ENCODE results near the gene ARHGAP42.
"Not testable (repeated sequence)": the region's sequence is repeated elsewhere in the genome, so short reads cannot be mapped to it uniquely, and the experiment has no call there.

ARHGAP42 gene

DNA sequence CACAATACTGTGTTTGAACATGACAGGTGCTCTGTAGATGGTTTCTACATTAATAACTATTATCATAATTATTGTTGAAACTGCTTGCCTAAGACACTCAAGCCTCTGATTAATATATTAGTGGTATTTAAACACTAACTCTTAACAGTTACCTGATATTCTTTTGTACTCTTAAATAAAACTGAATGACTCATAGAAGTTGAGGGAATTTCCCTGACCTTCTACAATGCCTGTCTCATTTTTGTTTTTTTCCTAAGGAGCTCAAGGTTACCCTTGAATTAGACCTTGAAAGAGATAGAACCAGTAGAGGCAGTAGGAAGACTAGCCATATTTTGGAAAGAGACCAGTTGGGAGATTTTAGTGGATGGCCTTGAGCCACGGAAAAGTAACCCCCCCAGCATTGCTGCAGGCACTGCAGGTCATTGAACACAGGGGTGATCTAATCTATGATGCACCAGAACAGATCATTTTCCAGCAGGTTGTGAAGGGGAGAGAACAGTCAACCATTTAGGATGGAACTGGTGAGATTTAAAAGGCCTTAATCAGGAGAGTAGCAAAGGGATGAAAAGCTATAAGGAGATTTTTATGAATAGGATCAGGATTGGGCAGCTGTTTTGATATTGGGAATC is 294.2 kb downstream of the ARHGAP42 start:
- no peak for DNase-seq

DNA sequence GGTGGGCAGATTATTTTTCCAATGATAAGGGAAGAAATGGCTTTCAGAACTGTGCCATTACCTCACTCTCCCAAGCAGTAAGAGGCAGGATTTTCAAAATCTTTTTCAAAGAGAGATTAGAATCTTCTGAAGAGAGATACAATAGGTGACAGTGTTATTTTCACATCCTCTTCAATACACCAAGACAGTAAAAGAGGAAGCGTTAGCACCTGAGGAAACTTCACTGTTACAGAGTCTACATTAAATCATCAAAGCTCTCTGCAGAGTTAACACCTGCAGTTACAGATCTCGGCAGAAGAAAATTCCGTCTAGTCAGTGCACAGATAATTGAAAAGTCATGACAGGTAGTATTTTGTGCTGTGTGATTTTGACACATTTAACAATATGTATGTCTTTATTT is 297.6 kb downstream of the ARHGAP42 start:
- DNase-seq: no peak

DNA sequence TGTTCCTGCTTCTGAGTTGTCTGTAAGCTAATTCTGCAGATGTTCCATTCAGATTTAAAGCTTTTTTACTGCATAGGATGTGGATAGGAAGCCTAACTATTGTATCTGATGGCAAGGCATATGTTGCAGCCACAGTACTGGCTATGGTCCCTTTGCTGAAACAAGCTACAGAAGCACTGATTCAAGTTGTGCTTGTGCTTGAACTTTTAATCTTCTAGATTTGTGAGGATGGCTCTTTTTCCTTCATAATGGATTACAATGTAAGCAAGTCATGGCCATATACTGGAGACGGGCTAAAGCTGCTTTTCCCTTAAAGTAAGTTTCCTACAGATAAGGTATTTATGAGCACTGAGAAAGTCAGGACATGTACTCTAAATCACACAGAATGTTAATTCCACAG is 303.8 kb downstream of the ARHGAP42 start:
- DNase-seq: no peak

DNA sequence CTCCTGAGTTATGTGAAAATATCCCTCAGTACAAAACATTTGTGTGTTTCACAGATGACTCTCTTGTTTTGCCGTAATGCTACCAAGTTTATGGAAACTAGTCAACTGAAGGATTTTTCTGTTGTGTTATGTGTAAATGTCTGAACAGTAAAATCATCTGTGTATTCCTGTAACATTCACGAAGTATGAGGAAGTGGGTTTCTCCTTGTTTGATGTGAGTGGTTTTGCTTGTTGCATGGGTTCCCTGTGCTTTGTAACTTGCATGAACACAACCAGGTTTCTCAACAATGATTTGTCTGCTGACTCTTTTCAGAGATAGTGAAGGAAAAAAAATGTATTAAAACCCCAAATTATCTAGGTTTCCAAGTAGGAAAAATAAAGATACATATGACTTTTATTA is 304.5 kb downstream of the ARHGAP42 start:
- DNase-seq: no peak

DNA sequence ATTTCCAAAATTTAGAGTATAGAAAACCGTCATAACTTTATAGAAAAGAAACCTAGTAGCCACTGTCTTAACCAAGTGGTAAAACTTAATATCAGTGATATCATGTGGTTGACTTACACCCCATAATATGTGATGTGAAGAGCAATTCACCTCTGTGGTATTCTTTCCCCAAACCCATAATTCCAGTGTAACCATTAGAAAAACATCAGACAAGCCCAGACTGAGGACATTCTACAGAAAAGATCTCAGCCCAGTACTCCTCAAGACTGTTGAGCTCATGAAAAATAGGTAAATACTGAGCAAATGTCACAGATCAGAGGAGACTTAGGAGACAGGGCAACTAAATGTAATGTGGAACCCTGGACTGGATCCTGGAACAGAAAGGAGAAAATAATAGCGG is 307.9 kb downstream of the ARHGAP42 start:
- no peak for DNase-seq

DNA sequence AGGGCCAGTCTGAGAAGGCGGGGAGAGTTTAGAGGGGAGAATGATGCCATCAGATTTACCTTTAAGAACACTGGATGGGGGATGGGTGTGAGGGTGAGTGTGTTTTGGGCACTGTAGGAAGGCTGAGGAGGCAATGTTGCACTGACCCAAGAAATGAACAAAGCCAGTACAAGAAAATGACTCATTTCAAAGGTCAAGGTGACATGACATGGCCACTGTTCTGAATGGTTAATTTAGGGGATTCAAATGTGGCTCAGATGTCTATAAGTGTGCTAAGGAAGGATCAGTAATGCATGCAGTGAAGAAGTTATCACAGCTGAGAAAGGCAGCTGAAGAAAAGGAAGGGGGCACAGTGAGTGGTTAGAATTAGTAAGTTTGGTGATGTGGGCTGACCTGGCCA is 312.7 kb downstream of the ARHGAP42 start:
- DNase-seq: no peak

DNA sequence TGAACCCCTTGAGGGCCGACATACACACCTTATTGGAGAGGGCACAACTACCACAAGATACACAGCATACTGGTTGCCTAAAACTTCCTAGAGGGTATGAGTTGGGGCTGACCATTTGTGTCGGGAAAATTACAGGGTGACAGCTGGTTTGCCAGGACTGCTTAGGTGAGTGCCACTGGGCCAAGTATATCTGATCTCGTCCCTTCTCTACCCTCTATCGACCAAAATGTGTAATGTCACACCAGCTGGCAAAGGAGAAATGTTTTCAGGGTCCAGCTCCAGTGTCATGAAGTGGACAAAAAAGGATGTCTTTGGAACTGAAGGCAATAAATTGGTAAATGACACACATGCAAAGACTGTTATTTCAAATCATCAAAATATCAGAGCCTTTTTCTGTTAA is 316.4 kb downstream of the ARHGAP42 start:
- DNase-seq: peak in 1 of 2 experiments; percentile 1

DNA sequence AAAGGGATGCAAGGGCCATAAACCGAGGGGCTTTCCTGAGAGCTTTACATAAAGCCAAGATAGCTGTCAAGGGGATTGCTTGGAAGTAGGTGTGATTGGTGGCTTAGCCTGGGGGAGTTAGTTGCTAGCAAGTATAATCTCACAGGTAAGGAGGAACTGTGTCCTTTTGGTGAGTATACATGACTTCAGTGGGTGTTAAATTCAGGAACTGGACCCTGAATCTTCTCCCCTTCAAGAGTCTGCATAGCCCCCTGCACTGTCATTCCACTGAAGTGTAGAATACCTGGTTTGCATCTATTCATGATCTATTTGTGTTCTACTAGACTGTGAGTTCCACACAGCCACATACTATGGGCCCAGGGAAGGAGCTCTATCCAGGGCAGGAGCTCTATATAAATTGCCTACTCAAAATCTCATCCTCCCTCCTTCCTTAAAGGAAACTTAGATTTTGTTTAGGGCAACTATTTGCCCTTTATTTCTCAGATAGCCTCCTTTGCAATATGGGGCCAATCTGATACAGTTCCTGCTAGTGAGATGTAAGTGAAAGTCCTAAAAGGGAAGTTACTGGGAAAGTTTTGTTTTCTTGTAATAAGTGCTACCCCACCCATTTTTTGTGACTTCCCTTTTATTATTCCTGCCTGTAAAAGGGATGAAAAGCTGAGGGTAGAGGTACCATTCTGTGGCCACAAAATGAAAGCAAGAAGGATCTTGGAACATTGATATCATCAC is 322.0 kb downstream of the ARHGAP42 start:
- no peak for DNase-seq

DNA sequence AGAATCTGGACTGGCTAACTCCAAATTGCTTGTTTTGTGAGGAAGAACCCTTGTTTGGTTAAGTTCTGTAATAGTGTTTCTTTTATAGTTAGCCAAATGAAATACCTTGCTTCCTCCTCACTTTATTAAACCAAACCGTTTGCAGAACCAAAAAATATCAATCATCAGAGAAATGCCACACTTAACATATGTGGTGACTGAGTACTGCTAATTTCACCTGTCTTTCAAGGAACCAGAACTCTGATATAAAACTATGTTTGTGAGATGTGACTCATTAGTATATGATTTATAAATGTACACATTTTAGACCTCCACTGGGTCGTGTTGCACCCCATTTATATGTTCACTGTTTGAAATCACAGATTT is 322.6 kb downstream of the ARHGAP42 start:
- DNase-seq: no peak

DNA sequence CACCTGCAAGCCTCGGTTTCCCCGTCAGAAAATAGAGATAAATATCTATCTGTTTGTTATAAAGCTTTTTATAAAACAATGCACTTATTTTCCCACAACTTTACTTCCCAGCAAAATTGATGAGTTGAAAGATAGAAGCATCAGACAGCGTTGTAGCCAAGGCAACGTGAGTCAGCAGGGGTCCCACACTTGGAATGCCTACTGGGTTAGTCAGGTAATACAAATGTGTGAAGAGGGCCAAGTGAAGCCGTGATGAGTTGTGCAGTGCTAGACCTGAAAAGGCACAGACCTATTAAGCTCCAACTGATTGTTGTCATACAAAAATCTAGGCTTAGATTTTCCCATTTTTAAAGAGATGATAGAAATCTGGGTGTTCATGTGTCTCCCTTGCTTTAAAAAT is 323.8 kb downstream of the ARHGAP42 start:
- DNase-seq: no peak

DNA sequence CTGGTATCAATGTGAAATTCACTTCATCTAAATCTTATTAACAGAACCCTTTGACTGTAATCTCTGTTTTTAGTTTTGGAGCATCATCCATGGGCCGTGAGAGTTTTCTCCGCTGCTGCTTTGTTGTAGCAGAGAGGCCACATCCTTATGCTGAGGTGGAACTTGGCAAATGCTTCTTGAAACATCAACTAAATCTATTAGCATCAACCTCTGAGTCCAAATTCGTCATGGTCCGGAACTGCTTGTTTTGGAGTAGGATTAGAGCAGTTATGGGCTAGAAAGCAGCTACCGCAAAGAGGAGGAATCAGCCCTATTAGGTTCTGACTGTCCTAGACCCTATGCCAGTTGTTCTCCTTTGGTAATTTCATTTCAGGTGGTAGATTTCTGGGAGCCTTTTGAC is 324.8 kb downstream of the ARHGAP42 start:
- DNase-seq: no peak

DNA sequence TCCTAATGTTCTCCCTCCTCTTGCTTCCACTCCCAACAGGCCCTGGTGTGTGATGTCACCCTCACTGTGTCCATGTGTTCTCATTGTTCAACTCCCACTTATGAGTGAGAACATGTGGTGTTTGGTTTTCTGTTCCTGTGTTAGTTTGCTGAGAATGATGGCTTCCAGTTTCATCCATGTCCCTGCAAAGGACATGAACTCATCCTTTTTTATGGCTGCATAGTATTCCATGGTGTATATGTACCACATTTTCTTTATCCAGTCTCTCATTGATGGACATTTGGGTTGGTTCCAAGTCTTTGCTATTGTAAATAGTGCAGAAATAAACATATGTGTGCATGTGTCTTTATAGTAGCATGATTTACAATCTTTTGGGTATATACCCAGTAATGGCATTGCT is 326.6 kb downstream of the ARHGAP42 start:
- DNase-seq: not testable (repeated sequence)

DNA sequence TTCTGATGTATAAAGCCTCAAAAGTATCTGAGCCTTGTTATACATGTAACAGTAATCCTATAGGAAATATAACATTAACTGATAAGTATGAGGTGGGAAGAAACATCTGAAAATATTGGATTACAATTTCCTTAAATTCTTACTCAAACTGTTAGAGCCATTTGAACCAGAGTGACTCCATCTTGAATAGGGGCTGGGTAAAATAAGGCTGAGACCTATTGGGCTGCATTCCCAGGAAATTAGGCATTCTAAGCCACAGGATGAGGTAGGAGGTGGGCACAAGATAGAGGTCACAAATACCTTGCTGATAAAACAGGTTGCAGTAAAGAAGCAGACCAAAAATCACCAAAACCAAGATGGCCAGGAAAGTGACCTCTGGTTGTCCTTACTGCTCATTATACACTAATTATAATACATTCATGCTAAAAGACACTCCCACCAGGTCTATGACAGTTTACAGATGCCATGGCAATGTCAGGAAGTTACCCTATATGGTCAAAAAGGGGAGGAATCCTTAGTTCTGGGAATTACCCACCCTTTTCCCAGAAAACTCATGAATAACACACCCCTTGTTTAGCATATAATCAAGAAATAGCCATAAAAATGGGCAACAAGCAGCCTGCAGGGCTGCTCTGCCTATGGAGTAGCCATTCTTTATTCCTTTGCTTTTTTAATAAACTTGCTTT is 327.7 kb downstream of the ARHGAP42 start:
- no peak for DNase-seq

DNA sequence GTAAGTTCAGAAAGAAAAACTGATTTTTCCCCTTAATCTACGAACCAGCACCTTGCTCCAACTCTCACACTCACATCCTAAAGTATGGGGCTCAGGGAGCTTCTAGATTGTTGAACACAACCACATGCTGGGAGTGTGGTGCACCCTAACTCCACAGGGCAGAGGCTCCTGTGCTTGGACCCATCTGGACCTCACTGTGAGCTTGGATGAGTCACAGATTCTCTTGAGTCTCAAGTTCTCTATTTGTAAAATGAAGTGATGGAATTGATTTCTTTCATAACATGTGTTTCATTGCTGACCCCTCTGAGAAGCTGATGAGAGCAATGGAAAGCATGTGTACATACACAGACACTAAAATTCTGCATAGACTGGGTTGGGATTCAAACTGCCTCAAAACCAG is 332.8 kb downstream of the ARHGAP42 start:
- no peak for DNase-seq

DNA sequence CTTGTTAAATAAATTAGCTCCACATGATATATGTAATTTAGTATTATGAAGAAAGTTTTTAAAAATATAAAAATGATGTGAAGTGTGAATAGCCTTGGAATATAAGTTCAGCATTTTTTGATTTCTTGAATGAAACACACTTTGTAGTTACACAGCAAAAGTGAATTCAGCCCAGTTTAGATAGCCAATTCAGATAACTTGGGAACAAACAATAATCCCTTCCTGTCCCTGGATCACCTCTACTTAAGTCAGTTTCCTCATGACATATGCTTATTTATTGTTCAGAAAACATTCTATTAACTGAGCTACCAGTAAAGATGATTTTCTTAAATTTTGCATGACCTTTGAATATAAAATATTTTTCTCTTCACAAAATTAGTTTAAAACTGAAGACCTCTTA is 335.2 kb downstream of the ARHGAP42 start:
- DNase-seq: no peak

DNA sequence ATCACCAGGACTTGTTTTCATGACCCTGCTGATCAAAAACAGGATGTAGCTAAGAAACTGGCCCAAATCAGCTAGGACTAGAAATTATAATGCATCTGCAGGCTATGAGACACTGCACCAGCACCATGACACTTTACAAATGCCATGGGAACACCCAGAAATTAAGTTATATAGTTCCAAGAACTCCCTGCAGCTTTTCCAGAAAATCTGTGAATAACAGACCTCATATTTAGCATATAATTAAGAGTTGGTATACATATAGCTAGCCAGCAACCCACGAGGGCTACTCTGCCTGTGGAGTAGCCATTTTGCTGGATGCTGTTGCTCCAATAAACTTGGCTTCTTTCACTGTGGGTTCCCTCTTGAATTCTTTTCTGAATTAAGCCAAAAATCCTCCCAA is 341.6 kb downstream of the ARHGAP42 start:
- no peak for DNase-seq

DNA sequence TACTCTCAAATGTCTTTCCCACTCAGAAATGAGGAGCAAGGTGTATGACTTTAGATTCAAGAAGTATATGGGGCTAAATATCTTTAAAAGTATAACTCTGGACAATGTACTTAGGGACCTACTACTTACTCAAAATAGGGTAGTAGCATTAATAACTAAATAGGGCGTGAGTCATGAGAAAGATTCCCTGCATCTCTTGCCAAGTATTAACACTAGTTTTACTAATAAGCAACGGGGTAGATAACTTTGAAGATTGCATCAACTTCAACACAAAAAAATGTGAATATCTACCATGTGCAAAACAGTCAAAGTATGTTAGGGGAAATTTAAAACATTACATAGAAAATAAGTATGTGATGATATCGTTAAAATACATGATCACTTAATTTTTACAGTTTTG is 342.9 kb downstream of the ARHGAP42 start:
- no peak for DNase-seq

DNA sequence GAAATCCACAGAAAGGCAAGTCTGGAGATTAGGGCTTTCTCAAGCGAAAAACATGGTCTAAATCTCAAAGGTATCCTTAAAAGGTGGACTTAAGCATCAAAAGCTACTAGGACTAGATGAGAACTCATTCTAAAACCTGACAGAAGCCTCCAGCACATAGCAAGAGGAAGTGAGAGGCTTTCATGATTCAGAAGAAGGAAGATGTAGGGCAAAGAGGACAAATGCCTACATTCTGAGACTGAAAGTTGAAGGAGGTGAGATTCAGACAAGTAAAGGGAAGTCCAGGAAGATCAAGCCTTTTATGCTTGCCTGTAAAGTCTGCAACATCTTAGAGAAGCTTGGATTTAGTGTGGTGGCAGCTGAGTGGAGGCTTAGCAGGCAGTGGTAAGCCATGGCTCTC is 343.6 kb downstream of the ARHGAP42 start:
- DNase-seq: no peak

DNA sequence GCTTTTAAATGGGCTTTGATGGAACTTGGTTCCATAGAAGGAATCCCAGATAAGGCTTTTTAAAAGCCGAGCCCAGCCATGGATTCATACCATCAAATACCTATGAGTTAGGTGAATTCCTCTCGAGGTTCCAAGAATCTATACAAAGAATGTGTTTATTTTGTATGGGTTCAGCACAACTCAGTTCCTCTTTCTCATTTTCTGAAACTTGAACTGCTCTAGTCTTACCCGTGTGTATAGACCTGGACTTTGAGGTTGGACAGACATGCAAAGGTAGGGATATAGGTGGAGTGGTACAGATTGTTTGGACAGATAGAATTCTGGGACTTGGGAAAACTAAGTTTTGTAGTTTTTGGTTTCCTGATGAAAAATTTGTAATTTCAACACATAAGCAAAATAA is 344.6 kb downstream of the ARHGAP42 start:
- no peak for DNase-seq

DNA sequence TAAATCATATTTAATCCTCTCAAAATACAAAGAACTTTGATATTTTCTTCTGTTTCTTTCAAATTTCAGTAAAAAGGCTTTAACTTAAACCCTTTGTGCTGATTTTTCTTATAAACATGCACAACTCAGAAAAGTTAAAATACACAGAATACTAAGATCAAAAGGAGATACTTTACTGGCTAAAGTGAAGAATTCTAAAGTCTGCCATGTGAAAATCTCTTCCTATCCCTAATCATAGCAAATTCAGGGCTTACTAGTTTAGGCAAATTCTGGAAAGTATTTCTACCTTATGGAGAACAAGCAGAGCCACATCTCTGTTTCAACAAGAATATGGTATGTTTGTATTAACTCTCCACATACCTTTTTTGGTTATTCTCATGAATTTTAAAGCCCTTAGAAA is 345.9 kb downstream of the ARHGAP42 start:
- no peak for DNase-seq

DNA sequence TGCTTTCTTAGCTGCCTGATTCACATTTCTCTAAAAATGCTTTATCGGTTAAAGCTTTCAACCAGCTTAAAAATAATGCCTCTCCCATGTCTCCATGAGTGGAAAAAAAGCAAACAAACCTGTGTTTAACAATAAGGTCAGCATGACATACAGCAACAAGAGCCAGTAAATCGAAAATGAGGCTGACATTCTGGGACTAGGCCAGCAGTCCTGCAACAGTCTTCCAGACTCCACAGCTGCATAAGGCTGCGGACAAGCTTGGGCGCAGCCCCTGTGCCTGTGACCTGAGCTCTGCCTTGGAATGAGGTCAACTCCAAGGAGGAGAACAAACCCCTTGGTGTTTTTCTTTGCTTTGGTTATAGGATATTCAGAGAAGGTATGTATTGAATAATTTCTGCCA is 347.0 kb downstream of the ARHGAP42 start:
- DNase-seq: peak; percentile 29 to 31

DNA sequence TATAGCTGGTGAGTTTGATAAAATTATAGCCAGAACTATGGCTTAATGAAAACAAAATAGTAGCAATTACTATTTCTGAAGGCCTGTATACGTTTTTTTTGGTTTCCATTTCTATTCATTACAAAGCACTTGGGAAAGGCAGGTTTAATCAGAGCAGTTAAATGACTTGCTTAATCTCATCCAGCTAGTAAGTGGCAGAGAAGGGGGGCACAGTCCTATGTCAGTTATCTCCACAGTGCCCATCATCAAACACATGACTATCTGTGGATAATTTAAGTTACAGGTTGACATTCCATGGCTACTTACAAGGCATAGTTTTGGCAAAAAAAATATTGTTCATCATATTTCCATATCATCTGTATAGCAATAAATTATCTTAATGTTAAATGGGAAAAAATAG is 348.8 kb downstream of the ARHGAP42 start:
- no peak for DNase-seq
